HepG2 (cell line): Measurements from ENCODE around the gene RELB. TPM values are rescaled to one million over a fixed set of nuclear protein-coding genes. Genes with fewer than 3 reads are reported as not detected.

ENCODE experiments used
- CAMTA2 ChIP-seq: sonication (generic); formaldehyde crosslinking; IDR thresholded peaks from 2 replicates; pipeline ENCODE4 v1.4.0; 2020; ENCODE audit warnings: mild to moderate bottlenecking, missing genetic modification reagents, borderline replicate concordance
- HOXA3 ChIP-seq: sonication (generic); formaldehyde crosslinking; IDR thresholded peaks from 2 replicates; pipeline ENCODE4 v1.5.0; 2020; ENCODE audit warnings: missing genetic modification reagents
- NFKBIZ ChIP-seq: IDR thresholded peaks from 2 replicates; pipeline ENCODE4 v1.6.1; 2018; ENCODE audit warnings: missing genetic modification reagents, missing compliant biosample characterization
- RARG ChIP-seq: sonication (generic); formaldehyde crosslinking; IDR thresholded peaks from 2 replicates; pipeline ENCODE4 v1.4.0; 2020; ENCODE audit warnings: low read depth, mild to moderate bottlenecking, missing genetic modification reagents
- RXRB ChIP-seq: IDR thresholded peaks from 2 replicates; pipeline ENCODE4 v1.6.1; 2016; ENCODE audit warnings: borderline replicate concordance, missing genetic modification reagents, missing compliant biosample characterization
- SAP130 ChIP-seq: IDR thresholded peaks from 2 replicates; pipeline ENCODE4 v1.6.1; 2016; ENCODE audit warnings: low read depth
- SIN3B ChIP-seq: fragments of 150-350 bp; IDR thresholded peaks from 2 replicates; pipeline ENCODE4 v1.6.1; 2014; ENCODE audit warnings: low read length
- SKI ChIP-seq: fragments of 450-650 bp; IDR thresholded peaks from one replicate; pipeline ENCODE4 v1.6.1; 2018; ENCODE audit warnings: mild to moderate bottlenecking; ENCODE audit not compliant: partially characterized antibody
- SNAI1 ChIP-seq: sonication (generic); formaldehyde crosslinking; IDR thresholded peaks from 2 replicates; pipeline ENCODE4 v1.5.0; 2020; ENCODE audit warnings: mild to moderate bottlenecking, missing genetic modification reagents, borderline replicate concordance
- ZNF138 ChIP-seq: sonication (generic); formaldehyde crosslinking; IDR thresholded peaks from 2 replicates; pipeline ENCODE4 v1.5.0; 2020; ENCODE audit warnings: mild to moderate bottlenecking, low read depth, missing genetic modification reagents
- ZSCAN30 ChIP-seq: sonication (generic); formaldehyde crosslinking; IDR thresholded peaks from 2 replicates; pipeline ENCODE4 v1.5.0; 2020; ENCODE audit warnings: mild to moderate bottlenecking, missing genetic modification reagents
- polyA plus RNA-seq, 8 experiments: library from polyadenylated mRNA; depleted of rRNA in 3 of 8; stranded (reverse) in 7 of 8; unstranded in 1 of 8; fragments of >200 nt; fragmentation: Illumina TruSeq in 4 of 8; extraction: Trizol in 4 of 8; gene quantifications; 2 replicates each; pipeline versions ENCODE4 v1.2.1 to v1.2.3, GENCODE V29; 2011 to 2016; ENCODE audit warnings: low read depth in 4 of 8, missing spikeins in 1 of 8, mixed read lengths in 1 of 8; ENCODE audit not compliant: insufficient read depth in 1 of 8
- total RNA-seq, 5 experiments: library from RNA; depleted of rRNA; stranded (reverse); fragments of >200 nt; fragmentation: Illumina TruSeq; extraction: Trizol; gene quantifications; 2 replicates each; pipeline ENCODE4 v1.2.3, GENCODE V29; 2016; ENCODE audit warnings: low read depth in 1 of 5
- TF ChIP-seq, protein P1 (sequence below): sonication (generic); formaldehyde crosslinking; IDR thresholded peaks from 2 replicates; pipeline ENCODE4 v1.5.1; 2020; ENCODE audit warnings: mild to moderate bottlenecking, missing genetic modification reagents
- TF ChIP-seq, protein P2 (sequence below): IDR thresholded peaks from 2 replicates; pipeline ENCODE4 v1.6.1; 2016; ENCODE audit warnings: mild to moderate bottlenecking, missing biosample characterization, missing genetic modification reagents
- TF ChIP-seq, protein P3 (sequence below): sonication (generic); formaldehyde crosslinking; IDR thresholded peaks from 2 replicates; pipeline ENCODE4 v1.8.0; 2022; ENCODE audit warnings: mild to moderate bottlenecking, missing genetic modification reagents, borderline replicate concordance
- TF ChIP-seq, protein P4 (sequence below): sonication (generic); formaldehyde crosslinking; IDR thresholded peaks from 2 replicates; pipeline ENCODE4; 2020; ENCODE audit warnings: missing genetic modification reagents, mild to moderate bottlenecking, borderline replicate concordance
- TF ChIP-seq, protein P5 (sequence below): sonication (generic); formaldehyde crosslinking; conservative IDR thresholded peaks from 2 replicates; pipeline ENCODE4 v1.8.0; 2022; ENCODE audit warnings: low read depth, missing genetic modification reagents
- TF ChIP-seq, protein P6 (sequence below): sonication (generic); formaldehyde crosslinking; IDR thresholded peaks from 2 replicates; pipeline ENCODE4 v1.5.0; 2020; ENCODE audit warnings: missing genetic modification reagents, mild to moderate bottlenecking, borderline replicate concordance

The RELB gene
- total and polyA plus RNA-seq, 2 of the 13 experiments (the other 11 are each of a cell fraction or from before 2014, with no cell fraction given) = 1.9 to 3.5 TPM

DNA sequence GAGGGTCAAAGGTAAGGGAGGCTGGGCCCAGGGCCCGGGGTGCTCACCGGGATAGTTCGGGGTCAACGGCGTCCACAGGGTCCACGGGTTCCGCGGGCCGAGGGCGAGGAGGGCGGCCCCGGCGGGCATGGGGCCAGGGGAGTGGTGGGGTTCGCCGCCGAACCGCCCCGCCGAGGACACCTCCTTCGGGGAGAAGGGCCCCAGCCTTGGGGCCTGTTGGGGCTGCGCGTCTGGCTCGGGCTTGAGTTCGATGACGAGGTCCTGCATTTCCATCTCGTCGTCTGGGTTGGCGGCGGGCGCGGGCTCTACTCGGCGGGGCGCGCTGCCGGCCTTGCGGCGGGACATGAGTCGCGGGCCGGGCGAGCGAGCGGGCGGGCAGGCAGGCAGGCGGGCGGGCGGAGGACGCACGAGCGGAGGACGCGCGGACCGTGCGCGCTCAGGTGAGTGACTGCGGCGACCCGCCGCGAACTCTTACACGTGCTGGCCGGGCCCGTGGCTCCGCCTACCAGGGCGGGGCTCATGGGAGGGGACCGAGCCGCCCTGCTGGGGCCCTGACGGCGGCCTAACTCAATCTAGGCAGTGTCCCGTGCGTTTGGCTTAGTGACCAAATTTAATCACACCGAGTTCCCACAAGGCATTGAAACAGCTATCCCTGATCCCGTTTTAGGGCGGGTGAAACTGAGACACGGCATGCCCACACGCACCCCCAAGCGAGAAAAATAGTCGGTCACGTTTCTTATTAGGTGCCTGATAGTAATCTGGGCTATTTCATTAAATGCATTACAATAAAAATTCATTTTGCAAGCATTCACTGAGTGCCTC, 75.0 kb downstream of the RELB start, which contains the start of gene ZNF296 (continued):
- TF ChIP-seq, protein P1, sequence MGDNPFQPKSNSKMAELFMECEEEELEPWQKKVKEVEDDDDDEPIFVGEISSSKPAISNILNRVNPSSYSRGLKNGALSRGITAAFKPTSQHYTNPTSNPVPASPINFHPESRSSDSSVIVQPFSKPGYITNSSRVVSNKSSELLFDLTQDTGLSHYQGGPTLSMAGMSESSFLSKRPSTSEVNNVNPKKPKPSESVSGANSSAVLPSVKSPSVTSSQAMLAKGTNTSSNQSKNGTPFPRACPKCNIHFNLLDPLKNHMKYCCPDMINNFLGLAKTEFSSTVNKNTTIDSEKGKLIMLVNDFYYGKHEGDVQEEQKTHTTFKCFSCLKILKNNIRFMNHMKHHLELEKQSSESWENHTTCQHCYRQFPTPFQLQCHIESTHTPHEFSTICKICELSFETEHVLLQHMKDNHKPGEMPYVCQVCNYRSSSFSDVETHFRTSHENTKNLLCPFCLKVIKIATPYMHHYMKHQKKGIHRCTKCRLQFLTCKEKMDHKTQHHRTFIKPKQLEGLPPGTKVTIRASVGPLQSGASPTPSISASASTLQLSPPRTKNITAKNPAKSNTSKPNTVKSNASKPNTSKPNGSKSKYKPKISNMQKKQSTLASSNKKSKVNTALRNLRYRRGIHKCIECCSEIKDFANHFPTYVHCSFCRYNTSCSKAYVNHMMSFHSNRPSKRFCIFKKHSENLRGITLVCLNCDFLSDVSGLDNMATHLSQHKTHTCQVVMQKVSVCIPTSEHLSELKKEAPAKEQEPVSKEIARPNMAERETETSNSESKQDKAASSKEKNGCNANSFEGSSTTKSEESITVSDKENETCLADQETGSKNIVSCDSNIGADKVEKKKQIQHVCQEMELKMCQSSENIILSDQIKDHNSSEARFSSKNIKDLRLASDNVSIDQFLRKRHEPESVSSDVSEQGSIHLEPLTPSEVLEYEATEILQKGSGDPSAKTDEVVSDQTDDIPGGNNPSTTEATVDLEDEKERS (CRISPR knock-in tag) = 0 out of 2 replicates have a peak, but pooled peaks have one; percentile 21
- TF ChIP-seq CAMTA2 (CRISPR knock-in tag) (peak; percentile 46; the same call in 1 of the 2 replicates), SNAI1 (CRISPR knock-in tag) (no peak), RXRB (peak; percentile 43), ZNF138 (CRISPR knock-in tag) (peak; percentile 88; the same call in 1 of the 2 replicates), NFKBIZ (0 out of 2 replicates have a peak, but pooled peaks have one; percentile 35), SKI (peak; percentile 40), HOXA3 (CRISPR knock-in tag) (peak; percentile 79; the same call in 1 of the 2 replicates), SIN3B (no peak), ZSCAN30 (CRISPR knock-in tag) (no peak), RARG (CRISPR knock-in tag) (no peak), SAP130 (CRISPR knock-in tag) (peak; percentile 86)
- TF ChIP-seq, protein P2, sequence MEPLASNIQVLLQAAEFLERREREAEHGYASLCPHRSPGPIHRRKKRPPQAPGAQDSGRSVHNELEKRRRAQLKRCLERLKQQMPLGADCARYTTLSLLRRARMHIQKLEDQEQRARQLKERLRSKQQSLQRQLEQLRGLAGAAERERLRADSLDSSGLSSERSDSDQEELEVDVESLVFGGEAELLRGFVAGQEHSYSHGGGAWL (CRISPR knock-in tag) = peak; percentile 69
- TF ChIP-seq, protein P3, sequence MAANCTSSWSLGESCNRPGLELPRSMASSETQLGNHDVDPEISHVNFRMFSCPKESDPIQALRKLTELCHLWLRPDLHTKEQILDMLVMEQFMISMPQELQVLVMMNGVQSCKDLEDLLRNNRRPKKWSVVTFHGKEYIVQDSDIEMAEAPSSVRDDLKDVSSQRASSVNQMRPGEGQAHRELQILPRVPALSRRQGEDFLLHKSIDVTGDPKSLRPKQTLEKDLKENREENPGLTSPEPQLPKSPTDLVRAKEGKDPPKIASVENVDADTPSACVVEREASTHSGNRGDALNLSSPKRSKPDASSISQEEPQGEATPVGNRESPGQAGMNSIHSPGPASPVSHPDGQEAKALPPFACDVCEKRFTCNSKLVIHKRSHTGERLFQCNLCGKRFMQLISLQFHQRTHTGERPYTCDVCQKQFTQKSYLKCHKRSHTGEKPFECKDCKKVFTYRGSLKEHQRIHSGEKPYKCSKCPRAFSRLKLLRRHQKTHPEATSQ (CRISPR knock-in tag) = 0 out of 2 replicates have a peak, but pooled peaks have one; percentile 52
- TF ChIP-seq, protein P4, sequence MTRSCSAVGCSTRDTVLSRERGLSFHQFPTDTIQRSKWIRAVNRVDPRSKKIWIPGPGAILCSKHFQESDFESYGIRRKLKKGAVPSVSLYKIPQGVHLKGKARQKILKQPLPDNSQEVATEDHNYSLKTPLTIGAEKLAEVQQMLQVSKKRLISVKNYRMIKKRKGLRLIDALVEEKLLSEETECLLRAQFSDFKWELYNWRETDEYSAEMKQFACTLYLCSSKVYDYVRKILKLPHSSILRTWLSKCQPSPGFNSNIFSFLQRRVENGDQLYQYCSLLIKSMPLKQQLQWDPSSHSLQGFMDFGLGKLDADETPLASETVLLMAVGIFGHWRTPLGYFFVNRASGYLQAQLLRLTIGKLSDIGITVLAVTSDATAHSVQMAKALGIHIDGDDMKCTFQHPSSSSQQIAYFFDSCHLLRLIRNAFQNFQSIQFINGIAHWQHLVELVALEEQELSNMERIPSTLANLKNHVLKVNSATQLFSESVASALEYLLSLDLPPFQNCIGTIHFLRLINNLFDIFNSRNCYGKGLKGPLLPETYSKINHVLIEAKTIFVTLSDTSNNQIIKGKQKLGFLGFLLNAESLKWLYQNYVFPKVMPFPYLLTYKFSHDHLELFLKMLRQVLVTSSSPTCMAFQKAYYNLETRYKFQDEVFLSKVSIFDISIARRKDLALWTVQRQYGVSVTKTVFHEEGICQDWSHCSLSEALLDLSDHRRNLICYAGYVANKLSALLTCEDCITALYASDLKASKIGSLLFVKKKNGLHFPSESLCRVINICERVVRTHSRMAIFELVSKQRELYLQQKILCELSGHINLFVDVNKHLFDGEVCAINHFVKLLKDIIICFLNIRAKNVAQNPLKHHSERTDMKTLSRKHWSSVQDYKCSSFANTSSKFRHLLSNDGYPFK = no peak
- TF ChIP-seq, protein P5, sequence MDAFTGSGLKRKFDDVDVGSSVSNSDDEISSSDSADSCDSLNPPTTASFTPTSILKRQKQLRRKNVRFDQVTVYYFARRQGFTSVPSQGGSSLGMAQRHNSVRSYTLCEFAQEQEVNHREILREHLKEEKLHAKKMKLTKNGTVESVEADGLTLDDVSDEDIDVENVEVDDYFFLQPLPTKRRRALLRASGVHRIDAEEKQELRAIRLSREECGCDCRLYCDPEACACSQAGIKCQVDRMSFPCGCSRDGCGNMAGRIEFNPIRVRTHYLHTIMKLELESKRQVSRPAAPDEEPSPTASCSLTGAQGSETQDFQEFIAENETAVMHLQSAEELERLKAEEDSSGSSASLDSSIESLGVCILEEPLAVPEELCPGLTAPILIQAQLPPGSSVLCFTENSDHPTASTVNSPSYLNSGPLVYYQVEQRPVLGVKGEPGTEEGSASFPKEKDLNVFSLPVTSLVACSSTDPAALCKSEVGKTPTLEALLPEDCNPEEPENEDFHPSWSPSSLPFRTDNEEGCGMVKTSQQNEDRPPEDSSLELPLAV (CRISPR knock-in tag) = no peak
- TF ChIP-seq, protein P6, sequence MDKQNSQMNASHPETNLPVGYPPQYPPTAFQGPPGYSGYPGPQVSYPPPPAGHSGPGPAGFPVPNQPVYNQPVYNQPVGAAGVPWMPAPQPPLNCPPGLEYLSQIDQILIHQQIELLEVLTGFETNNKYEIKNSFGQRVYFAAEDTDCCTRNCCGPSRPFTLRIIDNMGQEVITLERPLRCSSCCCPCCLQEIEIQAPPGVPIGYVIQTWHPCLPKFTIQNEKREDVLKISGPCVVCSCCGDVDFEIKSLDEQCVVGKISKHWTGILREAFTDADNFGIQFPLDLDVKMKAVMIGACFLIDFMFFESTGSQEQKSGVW (CRISPR knock-in tag) = peak; percentile 72; the same call in 1 of the 2 replicates
